HEK293 (cell line): Measurements from ENCODE around the gene IGFL3.
"Not testable (repeated sequence)": the region's sequence is repeated elsewhere in the genome, so short reads cannot be mapped to it uniquely, and the experiment has no call there.

Experiments used
- MZF1 ChIP-seq: fragments of 450-650 bp; formaldehyde crosslinking; IDR thresholded peaks from 2 replicates; pipeline ENCODE4 v1.5.1; 2017; ENCODE audit warnings: missing biosample characterization, missing genetic modification characterization, borderline replicate concordance
- ZNF121 ChIP-seq: fragments of 450-650 bp; formaldehyde crosslinking; IDR thresholded peaks from 2 replicates; pipeline ENCODE4 v1.5.1; 2016; ENCODE audit warnings: missing biosample characterization, missing genetic modification characterization
- ZNF133 ChIP-seq: fragments of 450-650 bp; formaldehyde crosslinking; IDR thresholded peaks from 2 replicates; pipeline ENCODE4 v1.5.1; 2016; ENCODE audit warnings: missing biosample characterization, missing genetic modification characterization
- ZNF24 ChIP-seq: fragments of 450-650 bp; formaldehyde crosslinking; IDR thresholded peaks from 2 replicates; pipeline ENCODE4 v1.5.1; 2016; ENCODE audit warnings: missing biosample characterization, missing genetic modification characterization
- ZNF610 ChIP-seq: fragments of 450-650 bp; formaldehyde crosslinking; IDR thresholded peaks from 2 replicates; pipeline ENCODE4 v1.5.1; 2016; ENCODE audit warnings: missing biosample characterization, missing genetic modification characterization, borderline replicate concordance
- TF ChIP-seq, protein P1 (sequence below): fragments of 450-650 bp; formaldehyde crosslinking; IDR thresholded peaks from 2 replicates; pipeline ENCODE4 v1.5.1; 2016; ENCODE audit warnings: missing biosample characterization, missing genetic modification characterization
- TF ChIP-seq, protein P2 (sequence below): fragments of 450-650 bp; formaldehyde crosslinking; IDR thresholded peaks from 2 replicates; pipeline ENCODE4 v1.5.1; 2016; ENCODE audit warnings: missing biosample characterization, missing genetic modification characterization

DNA sequence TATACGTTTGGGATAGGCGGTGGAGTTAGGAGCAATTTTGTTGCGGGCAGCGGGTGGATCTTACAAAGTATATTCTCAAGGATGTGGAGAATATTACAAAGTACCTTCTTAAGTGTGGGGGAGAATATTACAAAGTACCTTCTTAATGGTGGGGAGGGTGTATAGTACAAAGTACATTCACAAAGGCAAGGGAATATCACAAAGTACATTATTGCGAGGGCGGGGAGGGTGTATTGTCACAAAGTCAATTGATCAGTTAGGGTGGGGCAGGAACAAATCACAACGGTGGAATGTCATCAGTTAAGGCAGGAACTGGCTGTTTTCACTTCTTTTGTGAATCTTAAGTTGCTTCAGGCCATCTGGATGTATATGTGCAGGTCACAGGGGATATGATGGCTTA is 22.2 kb downstream of the IGFL3 start:
- TF ChIP-seq ZNF121; ZNF133 (tag by site-specific recombination); MZF1 (tag by site-specific recombination); ZNF24; ZNF610 (tag by site-specific recombination): not testable (repeated sequence)
- TF ChIP-seq, protein P1, sequence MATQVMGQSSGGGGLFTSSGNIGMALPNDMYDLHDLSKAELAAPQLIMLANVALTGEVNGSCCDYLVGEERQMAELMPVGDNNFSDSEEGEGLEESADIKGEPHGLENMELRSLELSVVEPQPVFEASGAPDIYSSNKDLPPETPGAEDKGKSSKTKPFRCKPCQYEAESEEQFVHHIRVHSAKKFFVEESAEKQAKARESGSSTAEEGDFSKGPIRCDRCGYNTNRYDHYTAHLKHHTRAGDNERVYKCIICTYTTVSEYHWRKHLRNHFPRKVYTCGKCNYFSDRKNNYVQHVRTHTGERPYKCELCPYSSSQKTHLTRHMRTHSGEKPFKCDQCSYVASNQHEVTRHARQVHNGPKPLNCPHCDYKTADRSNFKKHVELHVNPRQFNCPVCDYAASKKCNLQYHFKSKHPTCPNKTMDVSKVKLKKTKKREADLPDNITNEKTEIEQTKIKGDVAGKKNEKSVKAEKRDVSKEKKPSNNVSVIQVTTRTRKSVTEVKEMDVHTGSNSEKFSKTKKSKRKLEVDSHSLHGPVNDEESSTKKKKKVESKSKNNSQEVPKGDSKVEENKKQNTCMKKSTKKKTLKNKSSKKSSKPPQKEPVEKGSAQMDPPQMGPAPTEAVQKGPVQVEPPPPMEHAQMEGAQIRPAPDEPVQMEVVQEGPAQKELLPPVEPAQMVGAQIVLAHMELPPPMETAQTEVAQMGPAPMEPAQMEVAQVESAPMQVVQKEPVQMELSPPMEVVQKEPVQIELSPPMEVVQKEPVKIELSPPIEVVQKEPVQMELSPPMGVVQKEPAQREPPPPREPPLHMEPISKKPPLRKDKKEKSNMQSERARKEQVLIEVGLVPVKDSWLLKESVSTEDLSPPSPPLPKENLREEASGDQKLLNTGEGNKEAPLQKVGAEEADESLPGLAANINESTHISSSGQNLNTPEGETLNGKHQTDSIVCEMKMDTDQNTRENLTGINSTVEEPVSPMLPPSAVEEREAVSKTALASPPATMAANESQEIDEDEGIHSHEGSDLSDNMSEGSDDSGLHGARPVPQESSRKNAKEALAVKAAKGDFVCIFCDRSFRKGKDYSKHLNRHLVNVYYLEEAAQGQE (tag by site-specific recombination): not testable (repeated sequence)
- TF ChIP-seq, protein P2, sequence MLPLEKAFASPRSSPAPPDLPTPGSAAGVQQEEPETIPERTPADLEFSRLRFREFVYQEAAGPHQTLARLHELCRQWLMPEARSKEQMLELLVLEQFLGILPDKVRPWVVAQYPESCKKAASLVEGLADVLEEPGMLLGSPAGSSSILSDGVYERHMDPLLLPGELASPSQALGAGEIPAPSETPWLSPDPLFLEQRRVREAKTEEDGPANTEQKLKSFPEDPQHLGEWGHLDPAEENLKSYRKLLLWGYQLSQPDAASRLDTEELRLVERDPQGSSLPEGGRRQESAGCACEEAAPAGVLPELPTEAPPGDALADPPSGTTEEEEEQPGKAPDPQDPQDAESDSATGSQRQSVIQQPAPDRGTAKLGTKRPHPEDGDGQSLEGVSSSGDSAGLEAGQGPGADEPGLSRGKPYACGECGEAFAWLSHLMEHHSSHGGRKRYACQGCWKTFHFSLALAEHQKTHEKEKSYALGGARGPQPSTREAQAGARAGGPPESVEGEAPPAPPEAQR (tag by site-specific recombination): not testable (repeated sequence)
